HG02759 (cell line): ENCODE measurements around the gene SLC7A7.
"Not testable (repeated sequence)": the region's sequence is repeated elsewhere in the genome, so short reads cannot be mapped to it uniquely, and the experiment has no call there.

ENCODE experiments used
- ATAC-seq: cut with Tn5 transposase; IDR thresholded peaks from one replicate; pipeline ENCODE4 v1.9.1; 2021; ENCODE audit warnings: mild to moderate bottlenecking, moderate library complexity; ENCODE audit not compliant: unreplicated experiment

SLC7A7 gene

GRCh38 chr14:22814941-22815713 is at the start of gene SLC7A7:
SLC7A7 (minus strand) TSS chr14:22815435; CDS start chr14:22813398, 2,037 bp downstream.
- ATAC-seq = no peak

DNA sequence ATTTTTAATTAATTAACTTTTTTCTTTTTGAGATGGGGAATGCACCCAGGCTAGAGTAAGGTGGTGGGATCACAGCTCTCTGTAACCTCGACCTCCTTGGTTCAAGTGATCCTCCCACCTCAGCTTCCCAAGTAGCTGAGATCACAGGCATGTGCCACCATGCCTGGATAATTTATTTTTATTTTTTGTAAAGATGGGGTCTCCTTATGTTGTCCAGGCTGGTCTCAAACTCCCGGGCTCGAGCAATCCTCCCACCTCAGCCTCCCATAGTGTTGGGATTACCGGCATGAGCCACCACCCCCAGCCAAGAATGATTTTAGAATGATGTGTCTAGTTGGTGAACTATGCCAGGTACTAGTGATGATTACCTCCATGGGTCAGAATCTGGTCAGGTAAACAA is 49.7 kb upstream of the SLC7A7 start:
- no peak for ATAC-seq

DNA sequence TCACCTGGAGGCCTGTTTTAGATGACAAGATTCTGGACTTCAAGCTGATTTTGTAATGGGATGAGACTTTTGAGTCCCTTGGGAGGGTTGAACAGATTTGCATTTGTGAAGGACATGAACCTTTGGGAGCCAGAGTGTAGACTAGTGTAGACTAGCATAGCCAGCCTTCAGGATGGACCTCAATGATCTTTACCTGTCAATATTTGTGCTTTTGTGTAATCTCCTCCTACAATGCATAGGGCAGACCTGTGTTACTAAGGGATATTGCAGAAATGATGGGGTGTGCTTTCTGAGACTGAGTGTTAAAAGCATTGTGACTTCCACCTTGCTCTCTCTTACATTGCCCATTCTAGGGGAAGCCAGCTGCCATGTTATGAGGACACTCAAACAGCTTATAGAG is 46.4 kb upstream of the SLC7A7 start:
- no peak for ATAC-seq

DNA sequence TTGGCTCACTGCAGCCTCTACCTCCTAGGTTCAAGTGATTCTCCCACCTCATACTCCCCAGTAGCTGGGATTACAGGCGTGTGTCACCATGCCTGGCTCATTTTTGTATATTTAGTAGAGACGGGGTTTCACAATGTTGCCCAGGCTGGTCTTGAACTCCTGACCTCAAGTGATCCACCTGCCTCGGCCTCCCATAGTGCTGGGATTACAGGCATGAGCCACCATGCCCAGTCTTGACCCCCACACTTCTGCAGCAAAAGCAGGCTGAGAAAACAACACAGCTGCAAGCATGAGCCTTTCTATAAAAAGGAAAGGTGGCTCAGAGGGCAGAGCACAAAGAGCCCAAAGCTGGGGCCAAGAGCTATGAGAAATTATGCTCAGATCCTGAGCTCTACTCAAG is 45.1 kb upstream of the SLC7A7 start:
- ATAC-seq = not testable (repeated sequence)

GRCh38 chr14:22856428-22856827 is 41.2 kb upstream of the SLC7A7 start:
- no peak for ATAC-seq

GRCh38 chr14:22854963-22855724 is 39.9 kb upstream of the SLC7A7 start:
- no peak for ATAC-seq

GRCh38 chr14:22854296-22854695 is 39.1 kb upstream of the SLC7A7 start:
- not testable (repeated sequence) for ATAC-seq

DNA sequence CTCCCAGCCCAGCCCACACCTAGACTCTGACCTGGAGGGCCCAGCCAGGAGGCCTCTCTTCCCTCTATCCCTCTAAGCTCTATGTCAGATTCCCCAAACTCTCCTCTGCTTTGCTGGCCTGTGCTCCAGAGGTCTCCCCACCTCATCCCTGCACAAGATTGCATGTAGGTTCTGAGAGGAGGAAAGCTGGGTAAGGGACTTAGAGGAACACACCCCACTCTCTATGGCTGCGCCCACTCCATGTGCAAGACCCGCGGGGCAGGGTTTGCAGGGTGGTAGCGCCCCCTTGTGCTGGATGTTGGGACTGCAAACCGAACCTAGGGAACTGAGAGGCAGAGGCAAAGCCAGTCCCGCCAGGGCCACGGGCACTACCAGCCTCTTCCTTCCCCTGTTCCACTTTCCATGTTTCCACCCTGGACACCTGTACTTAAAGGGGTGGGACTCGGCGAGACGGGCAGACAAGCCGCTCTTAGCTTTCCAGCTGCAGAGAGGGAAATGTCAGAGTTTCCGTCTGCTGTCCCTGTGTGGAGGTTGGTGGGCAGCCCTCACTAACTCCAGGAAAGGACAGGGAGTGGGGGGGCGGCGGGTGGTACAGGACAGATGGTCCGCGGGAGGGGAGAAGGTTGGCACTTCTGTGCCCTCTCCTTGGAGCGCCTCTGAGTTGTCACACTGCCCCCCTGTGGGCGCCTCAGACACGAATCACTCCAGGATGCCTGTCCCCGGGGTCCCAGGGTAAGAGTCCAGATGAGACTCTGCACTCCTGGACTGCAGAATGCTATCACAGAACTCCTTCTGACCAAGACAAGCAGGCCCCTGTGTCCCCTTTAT is 37.9 kb upstream of the SLC7A7 start:
- peak; percentile 80 for ATAC-seq

GRCh38 chr14:22852599-22852939 is 37.3 kb upstream of the SLC7A7 start:
- ATAC-seq = no peak

DNA sequence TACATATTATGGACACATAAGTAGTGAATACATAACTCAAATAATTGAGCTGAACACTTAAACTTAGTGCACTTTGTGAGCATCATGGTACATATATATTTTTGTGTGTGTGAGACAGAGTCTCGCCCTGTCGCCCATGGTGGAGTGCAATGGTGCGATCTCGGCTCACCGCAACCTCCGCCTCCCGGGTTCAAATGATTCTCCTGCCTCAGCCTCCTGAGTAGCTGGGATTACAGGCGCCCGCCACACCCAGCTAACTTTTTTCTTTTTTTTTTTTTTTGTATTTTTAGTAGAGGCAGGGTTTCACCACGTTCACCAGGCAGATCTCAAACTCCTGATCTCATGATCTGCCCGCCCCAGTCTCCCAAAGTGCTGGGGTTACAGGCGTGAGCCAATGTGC is 36.9 kb upstream of the SLC7A7 start:
- not testable (repeated sequence) for ATAC-seq

GRCh38 chr14:22850944-22851764 is 35.9 kb upstream of the SLC7A7 start:
- ATAC-seq = no peak

GRCh38 chr14:22849212-22849819 is 34.1 kb upstream of the SLC7A7 start:
- ATAC-seq = no peak

- ATAC-seq = no peak
Measured at GRCh38 chr14:22848351-22849164, 33.3 kb upstream of the SLC7A7 start.

DNA sequence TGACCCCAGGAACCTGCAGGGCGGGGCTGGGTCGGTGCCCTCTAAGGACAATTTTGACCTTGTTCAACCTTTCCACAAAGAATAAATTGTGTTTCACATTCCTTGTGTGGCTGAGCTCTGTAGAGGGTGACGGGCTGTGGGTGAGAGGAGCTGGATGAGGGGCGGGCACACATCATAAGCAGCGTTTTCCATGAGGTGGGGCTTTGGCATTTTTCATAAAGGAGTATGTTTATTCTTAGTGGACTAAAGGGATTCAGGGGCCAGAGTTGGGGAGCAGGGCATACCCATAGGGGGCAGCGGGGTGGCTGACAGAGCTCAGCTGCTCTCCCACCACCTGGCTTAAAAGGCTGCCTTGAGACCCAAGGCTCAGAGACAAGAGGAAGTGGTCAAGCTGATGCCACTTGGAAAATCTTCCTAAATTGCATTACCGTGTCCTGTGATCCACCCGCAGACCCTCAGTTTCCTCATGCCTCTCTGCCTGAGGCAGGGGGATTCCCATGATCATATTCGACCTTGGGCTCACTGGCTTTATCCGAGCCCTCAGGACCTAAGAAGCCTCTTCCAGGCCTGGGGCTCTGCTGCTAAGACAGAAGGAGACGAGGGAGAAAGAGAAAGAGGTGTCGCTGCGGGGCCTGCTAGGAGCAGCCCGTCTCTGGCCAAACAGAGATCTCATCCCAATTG is 32.6 kb upstream of the SLC7A7 start:
- ATAC-seq = no peak

GRCh38 chr14:22846811-22847307 is 31.6 kb upstream of the SLC7A7 start:
- ATAC-seq = no peak

- no peak for ATAC-seq
Measured at GRCh38 chr14:22845821-22846625, 30.8 kb upstream of the SLC7A7 start.

DNA sequence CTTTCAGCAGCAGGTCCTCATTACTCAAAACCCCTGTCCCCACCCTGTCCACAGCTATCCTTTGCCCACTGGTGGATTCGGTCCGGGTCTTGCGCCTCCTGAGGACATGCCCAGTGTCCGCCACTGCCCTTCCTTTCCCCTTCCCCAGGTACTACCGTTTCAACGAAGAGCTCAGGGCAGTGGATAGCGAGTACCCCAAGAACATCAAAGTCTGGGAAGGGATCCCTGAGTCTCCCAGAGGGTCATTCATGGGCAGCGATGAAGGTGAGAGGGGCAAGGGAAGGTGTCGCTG is 29.8 kb upstream of the SLC7A7 start:
- no peak for ATAC-seq
